Astrocyte (in vitro differentiated cells and primary cell): ENCODE measurements around the gene PAPSS2. TPM values are rescaled to one million over a fixed set of nuclear protein-coding genes. Genes with fewer than 3 reads are reported as not detected.

Experiments used
- DNase-seq: peaks from one replicate; pipeline ENCODE4 v3.0.0-alpha.2; 2010; ENCODE audit warnings: low read depth
- FAIRE-seq: peaks from 2 replicates; lab custom pipeline; 2011; peaks lifted over from hg19 to GRCh38; lab: Jason Lieb, UNC
- H2AFZ ChIP-seq: 2 replicates; pipeline ENCODE4 v1.6.0; 2012; ENCODE audit warnings: low read depth, low read length, inconsistent platforms
- H3K27ac ChIP-seq: 2 replicates; pipeline ENCODE4 v1.5.1; 2011; ENCODE audit warnings: low read depth, low read length, inconsistent platforms
- H3K27me3 ChIP-seq: 2 replicates; pipeline ENCODE4 v1.6.0; 2011; ENCODE audit warnings: low read length, inconsistent platforms; ENCODE audit not compliant: insufficient read depth
- H3K36me3 ChIP-seq: 2 replicates; pipeline ENCODE4 v1.5.1; 2011; ENCODE audit warnings: low read length, inconsistent platforms; ENCODE audit not compliant: insufficient read depth
- H3K4me1 ChIP-seq: 2 replicates; pipeline ENCODE4 v1.5.1; 2011; ENCODE audit warnings: low read length, inconsistent platforms; ENCODE audit not compliant: insufficient read depth
- H3K4me2 ChIP-seq: 2 replicates; pipeline ENCODE4 v1.6.0; 2012; ENCODE audit warnings: low read length, inconsistent platforms
- H3K4me3 ChIP-seq: 2 replicates; pipeline ENCODE4 v1.5.1; 2011; ENCODE audit warnings: low read depth, mild to moderate bottlenecking, low read length, inconsistent platforms; ENCODE audit not compliant: insufficient read depth
- H3K79me2 ChIP-seq: 2 replicates; pipeline ENCODE4 v1.6.0; 2012; ENCODE audit warnings: mild to moderate bottlenecking, low read length, inconsistent platforms; ENCODE audit not compliant: insufficient read depth
- H3K9ac ChIP-seq: 2 replicates; pipeline ENCODE4 v1.6.0; 2012; ENCODE audit warnings: mild to moderate bottlenecking, low read length, inconsistent platforms
- H3K9me3 ChIP-seq: 2 replicates; pipeline ENCODE4 v1.5.1; 2012; ENCODE audit warnings: low read depth, mild to moderate bottlenecking, low read length, inconsistent platforms; ENCODE audit not compliant: insufficient read depth
- H4K20me1 ChIP-seq: 2 replicates; pipeline ENCODE4 v1.6.0; 2012; ENCODE audit warnings: low read length, inconsistent platforms; ENCODE audit not compliant: insufficient read depth
- H3K27ac Mint-ChIP-seq: one replicate; pipeline ENCODE4 v1.8.0; 2021; ENCODE audit warnings: mild to moderate bottlenecking, mixed read lengths; ENCODE audit not compliant: unreplicated experiment
- H3K27me3 Mint-ChIP-seq: one replicate; pipeline ENCODE4 v1.8.0; 2021; ENCODE audit warnings: low read depth, mixed read lengths; ENCODE audit not compliant: unreplicated experiment
- H3K36me3 Mint-ChIP-seq: one replicate; pipeline ENCODE4 v1.8.0; 2021; ENCODE audit warnings: low read depth, mixed read lengths; ENCODE audit not compliant: unreplicated experiment
- H3K4me1 Mint-ChIP-seq: one replicate; pipeline ENCODE4 v1.8.0; 2021; ENCODE audit warnings: low read depth, mixed read lengths; ENCODE audit not compliant: unreplicated experiment
- H3K4me3 Mint-ChIP-seq: one replicate; pipeline ENCODE4 v1.8.0; 2021; ENCODE audit warnings: mild to moderate bottlenecking, moderate library complexity, mixed read lengths; ENCODE audit not compliant: unreplicated experiment
- H3K9me3 Mint-ChIP-seq: one replicate; pipeline ENCODE4 v1.8.0; 2021; ENCODE audit warnings: mild to moderate bottlenecking, mixed read lengths; ENCODE audit not compliant: unreplicated experiment
- CTCF ChIP-seq: IDR thresholded peaks from 2 replicates; pipeline ENCODE4 v1.5.1; 2011; ENCODE audit warnings: low read depth, mild to moderate bottlenecking, inconsistent platforms, low read length, moderate library complexity; ENCODE audit not compliant: insufficient read depth
- EZH2 ChIP-seq: IDR thresholded peaks from 2 replicates; pipeline ENCODE4 v1.6.1; 2012; ENCODE audit warnings: mild to moderate bottlenecking, low read length, inconsistent platforms; ENCODE audit not compliant: insufficient read depth
- total RNA-seq: library from RNA; stranded (reverse); gene quantifications from 2 replicates; pipeline ENCODE4 v1.2.1, GENCODE V29; 2021

The PAPSS2 gene
- total RNA-seq, 1 donor from 2014 or later = 48.6 TPM

- no peak for TF ChIP-seq EZH2
- TF ChIP-seq CTCF = no peak
- peak overlapping the region; percentile 100 for H3K4me3 ChIP-seq
- no peaks in the 10 kb centered on the region for H3K27me3 ChIP-seq
- peak overlapping the region; percentile 85 for H3K4me3 Mint-ChIP-seq
- peak overlapping the region; percentile 98 for H3K9ac ChIP-seq
- peak overlapping the region; percentile 18 for H3K27ac ChIP-seq
- peaks cover 40% of the 10 kb centered on the region for H3K79me2 ChIP-seq
- H3K36me3 Mint-ChIP-seq = peaks cover 2% of the 10 kb centered on the region
- peak overlapping the region; percentile 99 for H3K4me2 ChIP-seq
- no peaks in the 10 kb centered on the region for H3K9me3 ChIP-seq
- no peaks in the 10 kb centered on the region for H3K36me3 ChIP-seq
- FAIRE-seq = no peak
- H4K20me1 ChIP-seq = peaks cover 9% of the 10 kb centered on the region
- peaks cover 31% of the 10 kb centered on the region for H3K4me1 ChIP-seq
- DNase-seq = no peak
- H3K9me3 Mint-ChIP-seq = no peaks in the 10 kb centered on the region
- no peaks in the 10 kb centered on the region for H3K27me3 Mint-ChIP-seq
- H3K4me1 Mint-ChIP-seq = peaks cover 37% of the 10 kb centered on the region
- H2AFZ ChIP-seq = peak overlapping the region; percentile 81
- no peak overlapping the region for H3K27ac Mint-ChIP-seq
Measured at GRCh38 chr10:87658858-87659555, 671 bp upstream of the PAPSS2 start.

DNA sequence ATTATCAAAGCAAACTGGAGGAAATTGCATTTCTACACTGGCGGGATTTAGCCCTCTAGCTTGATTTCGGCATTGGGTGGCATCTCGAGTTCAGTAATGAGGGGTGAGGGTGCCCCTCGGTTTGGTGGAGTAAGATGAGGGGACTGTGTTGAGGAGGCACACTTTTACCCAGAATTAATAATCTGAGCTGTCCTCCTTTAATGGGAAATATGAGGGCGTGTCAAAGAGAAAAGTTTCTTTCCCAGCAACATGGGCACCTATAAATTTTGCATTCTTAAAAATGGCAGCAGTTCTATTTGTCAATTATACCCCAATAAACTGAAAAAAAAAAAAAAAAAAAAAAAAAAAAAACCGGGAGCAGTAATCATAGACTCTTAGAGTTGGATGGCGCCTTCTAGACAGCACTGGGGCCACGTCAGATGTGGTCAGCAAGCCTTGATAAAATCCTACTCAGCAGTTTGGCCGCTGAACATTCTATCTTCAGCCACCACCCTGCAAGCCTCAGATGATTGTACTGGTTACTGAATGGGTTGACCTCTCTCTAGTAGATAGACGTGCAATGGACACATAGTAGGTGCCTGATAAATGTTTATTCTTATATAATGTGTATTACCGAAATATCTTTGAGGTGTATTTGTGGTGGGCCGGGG, 931 bp downstream of the PAPSS2 start:
- FAIRE-seq (no peak), DNase-seq (peak; percentile 77)
- peaks cover 37% of the 10 kb centered on the region for H3K4me1 Mint-ChIP-seq
- H3K27ac Mint-ChIP-seq = peak overlapping the region; percentile 41
- Histone ChIP-seq H3K4me2 (peak overlapping the region; percentile 99), H4K20me1 (peaks cover 19% of the 10 kb centered on the region), H3K4me1 (peaks cover 31% of the 10 kb centered on the region), H3K4me3 (peak overlapping the region; percentile 100), H3K36me3 (no peaks in the 10 kb centered on the region), H3K9me3 (no peaks in the 10 kb centered on the region), H3K79me2 (peaks cover 54% of the 10 kb centered on the region), H2AFZ (peak overlapping the region; percentile 81), H3K9ac (peak overlapping the region; percentile 98), H3K27me3 (no peaks in the 10 kb centered on the region), H3K27ac (peak overlapping the region; percentile 86)
- H3K4me3 Mint-ChIP-seq = peak overlapping the region; percentile 99
- peaks cover 8% of the 10 kb centered on the region for H3K36me3 Mint-ChIP-seq
- H3K27me3 Mint-ChIP-seq = no peaks in the 10 kb centered on the region
- TF ChIP-seq EZH2 (no peak), CTCF (no peak)
- no peaks in the 10 kb centered on the region for H3K9me3 Mint-ChIP-seq
